Erythroblast (primary cell): Measurements from ENCODE around the gene SMNDC1.
"Not testable (repeated sequence)": the region's sequence is repeated elsewhere in the genome, so short reads cannot be mapped to it uniquely, and the experiment has no call there.

ENCODE experiments used
- DNase-seq, 2 experiments: peaks; one replicate each; lab custom pipeline; 2025; lab: John Stamatoyannopoulos, UW
- GATA1 ChIP-seq: IDR thresholded peaks from 2 replicates; pipeline ENCODE4 v1.6.1; 2011; ENCODE audit warnings: low read depth, mild to moderate bottlenecking, control low read depth, low read length, moderate library complexity
- POLR2A ChIP-seq: IDR thresholded peaks from 2 replicates; pipeline ENCODE4 v1.6.1; 2011; ENCODE audit warnings: mild to moderate bottlenecking, low read length

The SMNDC1 gene

GRCh38 chr10:110286841-110287240 lies 17.9 kb downstream of the SMNDC1 start:
- TF ChIP-seq GATA1: no peak
- no peak for TF ChIP-seq POLR2A
- no peak for DNase-seq

GRCh38 chr10:110285501-110285900 lies 19.2 kb downstream of the SMNDC1 start:
- TF ChIP-seq POLR2A: no peak
- no peak for TF ChIP-seq GATA1
- no peak for DNase-seq

GRCh38 chr10:110284262-110284661 lies 20.5 kb downstream of the SMNDC1 start:
- DNase-seq: no peak
- TF ChIP-seq POLR2A (no peak), GATA1 (no peak)

GRCh38 chr10:110279407-110279986 lies 25.2 kb downstream of the SMNDC1 start:
- DNase-seq: peak; percentile 78 to 88

GRCh38 chr10:110278562-110279406 lies 25.9 kb downstream of the SMNDC1 start:
- no peak for TF ChIP-seq POLR2A
- no peak for TF ChIP-seq GATA1
- no peak for DNase-seq

More at GRCh38 chr10:110279407-110279986, 25.2 kb downstream of the SMNDC1 start:
- TF ChIP-seq POLR2A (no peak), GATA1 (no peak)

GRCh38 chr10:110277591-110277990 lies 27.1 kb downstream of the SMNDC1 start:
- peak in 1 of 2 experiments; percentile 36 for DNase-seq
- TF ChIP-seq GATA1: no peak
- TF ChIP-seq POLR2A: no peak

- no peak for DNase-seq
- TF ChIP-seq POLR2A: no peak
- no peak for TF ChIP-seq GATA1
Observed at GRCh38 chr10:110276603-110277002, 28.1 kb downstream of the SMNDC1 start.

- DNase-seq: peak; percentile 85 to 94
- TF ChIP-seq POLR2A: no peak
- no peak for TF ChIP-seq GATA1
Observed at GRCh38 chr10:110275128-110275729, 29.5 kb downstream of the SMNDC1 start.

GRCh38 chr10:110274647-110275046 lies 30.1 kb downstream of the SMNDC1 start:
- TF ChIP-seq GATA1 (no peak), POLR2A (no peak)
- DNase-seq: peak in 1 of 2 experiments; percentile 31

- TF ChIP-seq POLR2A (no peak), GATA1 (no peak)
- no peak for DNase-seq
Observed at GRCh38 chr10:110274072-110274627, 30.6 kb downstream of the SMNDC1 start.

GRCh38 chr10:110273474-110273873 lies 31.2 kb downstream of the SMNDC1 start:
- TF ChIP-seq POLR2A (no peak), GATA1 (no peak)
- DNase-seq: peak; percentile 39 to 60

GRCh38 chr10:110272995-110273394 lies 31.7 kb downstream of the SMNDC1 start:
- DNase-seq: not testable (repeated sequence)

GRCh38 chr10:110269374-110270318 lies 35.1 kb downstream of the SMNDC1 start:
- no peak for TF ChIP-seq GATA1
- TF ChIP-seq POLR2A: no peak
- peak in 1 of 2 experiments; percentile 44 for DNase-seq

GRCh38 chr10:110268971-110269370 lies 35.7 kb downstream of the SMNDC1 start:
- TF ChIP-seq POLR2A (no peak), GATA1 (no peak)
- no peak for DNase-seq
